Activated naive CD8-positive, alpha-beta T cell treated with anti-CD3 and anti-CD28 coated beads for 36 hours (primary cell): ENCODE data around the gene NOP14. TPM values are rescaled to one million over a fixed set of nuclear protein-coding genes. Genes with fewer than 3 reads are reported as not detected.
"Not testable (repeated sequence)": the region's sequence is repeated elsewhere in the genome, so short reads cannot be mapped to it uniquely, and the experiment has no call there.

Source experiments
- DNase-seq: peaks from one replicate; pipeline ENCODE4 v3.0.0; 2021
- H3K27ac Mint-ChIP-seq: one replicate; pipeline ENCODE4 v1.8.0; 2022; ENCODE audit warnings: mild to moderate bottlenecking, moderate library complexity, mixed read lengths
- H3K27me3 Mint-ChIP-seq: one replicate; pipeline ENCODE4 v1.8.0; 2022; ENCODE audit warnings: mild to moderate bottlenecking, mixed read lengths
- H3K36me3 Mint-ChIP-seq: one replicate; pipeline ENCODE4 v1.8.0; 2021; ENCODE audit warnings: mild to moderate bottlenecking, mixed read lengths
- H3K4me1 Mint-ChIP-seq: one replicate; pipeline ENCODE4 v1.8.0; 2021; ENCODE audit warnings: mixed read lengths
- H3K4me3 Mint-ChIP-seq: one replicate; pipeline ENCODE4 v1.8.0; 2022; ENCODE audit warnings: mild to moderate bottlenecking, moderate library complexity, mixed read lengths
- H3K9me3 Mint-ChIP-seq: one replicate; pipeline ENCODE4 v1.8.0; 2022; ENCODE audit warnings: mixed read lengths
- total RNA-seq, 2 experiments: library from RNA; stranded (reverse); gene quantifications; one replicate each; pipeline ENCODE4 v1.2.3, GENCODE V29; 2021

NOP14 gene
- total RNA-seq, 2 experiments from 2014 or later = 99.1 to 102 TPM

- no peak overlapping the region for H3K4me3 Mint-ChIP-seq
- no peak for DNase-seq
- H3K36me3 Mint-ChIP-seq = peaks cover 59% of the 10 kb centered on the region
- peak overlapping the region; percentile 56 for H3K27ac Mint-ChIP-seq
- peaks cover 2% of the 10 kb centered on the region for H3K9me3 Mint-ChIP-seq
- peaks cover 32% of the 10 kb centered on the region for H3K4me1 Mint-ChIP-seq
- H3K27me3 Mint-ChIP-seq = no peaks in the 10 kb centered on the region
Measured at GRCh38 chr4:2940267-2941137, 22.7 kb downstream of the NOP14 start.

DNA sequence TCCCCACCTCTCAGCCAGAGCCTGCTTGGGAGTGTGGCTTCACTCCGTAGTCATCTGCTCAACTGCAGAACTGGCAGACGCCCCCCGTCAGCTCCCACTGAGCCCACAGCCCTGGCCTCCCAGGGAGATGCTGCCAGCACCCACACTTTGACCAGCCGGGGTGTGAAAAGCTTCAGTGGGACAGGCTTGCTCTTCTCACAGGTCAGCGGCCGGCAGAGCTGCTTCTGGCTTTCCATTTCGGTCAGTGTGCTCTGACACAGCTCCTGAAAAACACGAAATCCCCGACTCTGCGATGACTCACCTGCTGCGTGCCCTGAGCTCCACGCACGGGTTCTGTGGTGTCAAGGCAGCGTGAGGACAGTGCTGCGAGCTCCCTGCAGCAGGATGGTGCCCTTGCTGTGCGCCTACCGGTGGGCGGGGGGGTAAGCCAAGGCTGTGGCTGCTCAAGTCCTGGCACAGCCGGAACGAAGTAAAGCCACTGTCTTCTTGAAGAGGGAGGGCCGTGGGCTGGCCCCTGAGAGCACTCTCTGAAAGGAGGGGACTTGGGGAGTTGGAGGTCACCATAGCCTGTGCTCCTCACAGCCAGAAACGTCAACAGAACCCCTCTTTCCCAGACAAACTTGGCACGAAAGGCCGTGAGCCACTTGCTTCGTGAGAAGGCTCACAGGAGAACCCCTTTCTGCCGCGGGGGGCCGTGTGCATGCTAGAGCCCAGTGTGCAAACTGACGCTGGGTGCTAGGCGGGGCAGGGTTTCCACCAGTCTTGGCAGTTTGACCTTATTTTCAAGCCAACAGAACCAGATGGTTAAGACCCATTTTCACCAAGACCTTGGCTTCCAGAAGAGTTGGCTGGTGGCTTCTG lies 23.6 kb downstream of the NOP14 start:
- Mint-ChIP-seq H3K27me3 (no peaks in the 10 kb centered on the region), H3K4me1 (peaks cover 32% of the 10 kb centered on the region), H3K4me3 (peak overlapping the region; percentile 15), H3K9me3 (peaks cover 2% of the 10 kb centered on the region), H3K27ac (peak overlapping the region; percentile 43), H3K36me3 (peaks cover 61% of the 10 kb centered on the region)
- no peak for DNase-seq

- Mint-ChIP-seq H3K36me3 (peaks cover 57% of the 10 kb centered on the region), H3K27me3 (no peaks in the 10 kb centered on the region), H3K4me1 (peaks cover 29% of the 10 kb centered on the region), H3K4me3 (peak overlapping the region; percentile 15), H3K9me3 (peaks cover 2% of the 10 kb centered on the region), H3K27ac (peak overlapping the region; percentile 43)
- no peak for DNase-seq
Measured at GRCh38 chr4:2938906-2939305, 24.3 kb downstream of the NOP14 start.

GRCh38 chr4:2938411-2938810 lies 24.8 kb downstream of the NOP14 start:
- not testable (repeated sequence) for H3K27me3 Mint-ChIP-seq, DNase-seq, H3K4me3 Mint-ChIP-seq, H3K9me3 Mint-ChIP-seq
- Mint-ChIP-seq H3K27ac (peak overlapping the region; percentile 60), H3K36me3 (peaks cover 57% of the 10 kb centered on the region), H3K4me1 (peaks cover 29% of the 10 kb centered on the region)

DNA sequence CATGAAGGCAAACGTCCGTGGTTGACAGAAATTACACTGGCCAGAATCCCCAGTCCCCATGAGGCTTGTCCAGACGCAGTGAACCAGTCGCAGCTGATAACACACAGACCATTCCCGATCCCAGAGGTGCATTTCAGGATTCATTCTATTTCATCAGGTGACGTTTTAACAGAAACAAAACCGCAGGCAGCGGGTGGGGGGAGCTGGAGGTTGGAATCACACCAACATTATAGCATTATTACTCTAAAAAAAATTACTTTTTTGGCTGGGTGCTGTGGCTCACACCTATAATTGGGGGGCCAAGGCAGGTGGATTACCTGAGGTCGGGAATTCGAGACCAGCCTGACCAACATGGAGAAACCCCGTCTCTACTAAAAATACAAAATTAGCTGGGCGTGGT lies 25.2 kb downstream of the NOP14 start:
- Mint-ChIP-seq H3K4me3 (no peak overlapping the region), H3K9me3 (peaks cover 2% of the 10 kb centered on the region), H3K27ac (peak overlapping the region; percentile 60), H3K27me3 (no peaks in the 10 kb centered on the region), H3K4me1 (peaks cover 32% of the 10 kb centered on the region), H3K36me3 (peaks cover 60% of the 10 kb centered on the region)
- DNase-seq = no peak

- no peak for DNase-seq
- Mint-ChIP-seq H3K27me3 (no peaks in the 10 kb centered on the region), H3K4me1 (peaks cover 34% of the 10 kb centered on the region), H3K9me3 (peaks cover 2% of the 10 kb centered on the region), H3K36me3 (peaks cover 59% of the 10 kb centered on the region), H3K4me3 (peak overlapping the region; percentile 91), H3K27ac (peak overlapping the region; percentile 88)
Measured at GRCh38 chr4:2937146-2937857, 25.9 kb downstream of the NOP14 start.

- Mint-ChIP-seq H3K9me3 (peaks cover 2% of the 10 kb centered on the region), H3K27ac (peak overlapping the region; percentile 88), H3K4me3 (peak overlapping the region; percentile 91), H3K36me3 (peaks cover 64% of the 10 kb centered on the region), H3K4me1 (peaks cover 34% of the 10 kb centered on the region), H3K27me3 (no peaks in the 10 kb centered on the region)
- peak; percentile 60 for DNase-seq
Measured at GRCh38 chr4:2936773-2937145, 26.4 kb downstream of the NOP14 start.

DNA sequence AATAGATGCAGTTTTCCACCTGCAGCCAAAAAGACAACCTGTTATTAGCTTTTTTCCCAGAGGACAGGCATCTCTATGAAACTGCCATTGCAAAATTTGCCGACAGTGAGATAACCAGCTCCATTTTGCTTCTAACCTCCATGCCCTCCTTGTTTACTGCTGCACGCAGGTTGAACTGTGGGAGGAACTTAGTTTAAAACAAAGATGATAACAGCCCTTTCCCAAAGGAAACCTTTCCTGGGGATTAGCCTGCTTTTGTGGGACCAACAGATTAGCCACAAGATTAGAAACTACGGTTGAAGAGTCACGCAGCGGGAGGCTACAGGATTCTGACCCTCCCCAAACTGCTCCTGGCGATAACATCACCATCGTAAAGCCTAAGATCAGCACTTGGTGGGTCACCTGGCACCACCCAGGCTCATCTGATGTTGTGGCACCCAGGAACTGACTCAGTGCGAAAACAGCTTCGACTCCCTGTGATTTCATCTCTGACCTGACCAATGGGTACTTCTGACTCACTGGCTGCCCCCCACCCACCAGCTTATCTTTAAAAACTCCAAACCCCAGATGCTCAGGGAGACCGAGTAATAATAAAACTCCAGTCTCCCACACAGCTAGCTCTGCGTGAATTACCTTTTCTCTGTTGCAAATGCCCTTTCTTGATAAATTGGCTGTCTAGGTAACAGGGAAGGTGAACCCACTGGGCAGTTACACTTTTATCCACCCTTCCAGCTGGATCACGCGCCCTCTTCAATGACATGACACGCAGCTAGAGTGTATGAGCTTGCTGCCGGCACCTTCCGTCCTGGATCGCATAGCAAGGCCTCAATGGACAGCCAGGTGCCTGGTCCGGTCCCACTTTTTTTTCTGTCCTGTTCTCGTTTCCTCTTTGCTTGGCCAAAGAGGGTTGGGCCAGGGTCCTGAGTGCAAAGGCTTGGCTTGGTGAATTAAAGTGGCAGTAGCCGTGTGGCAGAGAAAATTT lies 27.2 kb downstream of the NOP14 start:
- H3K27me3 Mint-ChIP-seq = no peaks in the 10 kb centered on the region
- H3K27ac Mint-ChIP-seq = peak overlapping the region; percentile 88
- peaks cover 34% of the 10 kb centered on the region for H3K4me1 Mint-ChIP-seq
- peaks cover 2% of the 10 kb centered on the region for H3K9me3 Mint-ChIP-seq
- H3K4me3 Mint-ChIP-seq = peak overlapping the region; percentile 91
- peaks cover 61% of the 10 kb centered on the region for H3K36me3 Mint-ChIP-seq
- DNase-seq = peak; percentile 77

DNA sequence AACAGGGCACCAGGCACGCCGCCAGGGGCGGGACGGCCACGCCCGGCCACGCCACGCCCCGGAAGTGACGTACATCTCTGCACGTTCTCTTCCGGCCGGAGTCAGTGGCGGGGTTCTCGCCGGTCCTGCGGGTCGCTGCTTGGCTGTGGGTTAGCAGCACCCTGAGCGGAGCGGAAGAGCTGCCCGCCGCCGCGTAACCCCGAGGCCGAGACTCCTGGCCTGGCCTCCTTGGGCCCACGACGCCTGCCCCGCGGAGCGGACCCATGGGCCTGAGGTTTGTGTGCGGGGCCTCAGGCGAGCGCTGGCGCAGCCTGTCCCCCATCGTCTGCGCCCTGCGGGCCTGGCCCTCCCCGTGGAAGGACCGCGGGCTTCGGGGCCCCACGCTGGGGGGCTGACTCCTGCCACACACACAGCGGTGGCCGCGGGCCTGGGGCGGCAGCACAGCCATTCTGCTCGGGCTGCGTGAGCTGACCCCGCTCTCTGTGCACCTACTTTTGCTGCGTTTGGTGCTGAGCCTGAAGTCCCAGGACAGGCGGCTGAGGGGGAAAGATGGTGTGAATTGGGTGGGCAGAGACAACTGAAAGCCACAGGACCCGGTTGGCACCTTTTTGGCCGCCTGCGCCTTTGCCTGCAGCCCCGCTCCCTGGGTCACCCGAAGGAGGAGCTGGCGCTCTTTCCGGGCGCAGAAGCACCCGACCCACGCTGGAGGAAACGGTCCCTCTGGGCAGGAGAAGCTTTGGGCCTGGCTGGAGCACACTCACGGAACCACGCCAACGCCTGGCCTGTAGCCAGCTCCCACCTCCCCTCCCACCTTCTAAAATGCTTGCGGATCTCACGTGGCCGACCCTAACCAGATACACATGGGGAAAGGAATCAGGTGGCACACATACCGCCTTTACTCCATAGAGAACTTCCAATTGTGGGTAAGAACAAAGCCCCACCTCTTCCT lies 28.1 kb downstream of the NOP14 start:
- Mint-ChIP-seq H3K27ac (peak overlapping the region; percentile 88), H3K9me3 (peaks cover 2% of the 10 kb centered on the region), H3K4me3 (peak overlapping the region; percentile 91), H3K36me3 (peaks cover 52% of the 10 kb centered on the region), H3K4me1 (peaks cover 34% of the 10 kb centered on the region), H3K27me3 (no peaks in the 10 kb centered on the region)
- DNase-seq = peak; percentile 97

GRCh38 chr4:2934077-2934812 lies 29.0 kb downstream of the NOP14 start:
- peaks cover 2% of the 10 kb centered on the region for H3K9me3 Mint-ChIP-seq
- peaks cover 45% of the 10 kb centered on the region for H3K36me3 Mint-ChIP-seq
- H3K27me3 Mint-ChIP-seq = no peaks in the 10 kb centered on the region
- H3K4me3 Mint-ChIP-seq = peak overlapping the region; percentile 92
- peak; percentile 54 for DNase-seq
- H3K27ac Mint-ChIP-seq = peak overlapping the region; percentile 67
- peaks cover 36% of the 10 kb centered on the region for H3K4me1 Mint-ChIP-seq

GRCh38 chr4:2933566-2934076 lies 29.6 kb downstream of the NOP14 start:
- H3K27me3 Mint-ChIP-seq = no peaks in the 10 kb centered on the region
- DNase-seq = no peak
- H3K36me3 Mint-ChIP-seq = peaks cover 42% of the 10 kb centered on the region
- peaks cover 36% of the 10 kb centered on the region for H3K4me1 Mint-ChIP-seq
- peak overlapping the region; percentile 97 for H3K27ac Mint-ChIP-seq
- H3K4me3 Mint-ChIP-seq = peak overlapping the region; percentile 92
- peaks cover 2% of the 10 kb centered on the region for H3K9me3 Mint-ChIP-seq

DNA sequence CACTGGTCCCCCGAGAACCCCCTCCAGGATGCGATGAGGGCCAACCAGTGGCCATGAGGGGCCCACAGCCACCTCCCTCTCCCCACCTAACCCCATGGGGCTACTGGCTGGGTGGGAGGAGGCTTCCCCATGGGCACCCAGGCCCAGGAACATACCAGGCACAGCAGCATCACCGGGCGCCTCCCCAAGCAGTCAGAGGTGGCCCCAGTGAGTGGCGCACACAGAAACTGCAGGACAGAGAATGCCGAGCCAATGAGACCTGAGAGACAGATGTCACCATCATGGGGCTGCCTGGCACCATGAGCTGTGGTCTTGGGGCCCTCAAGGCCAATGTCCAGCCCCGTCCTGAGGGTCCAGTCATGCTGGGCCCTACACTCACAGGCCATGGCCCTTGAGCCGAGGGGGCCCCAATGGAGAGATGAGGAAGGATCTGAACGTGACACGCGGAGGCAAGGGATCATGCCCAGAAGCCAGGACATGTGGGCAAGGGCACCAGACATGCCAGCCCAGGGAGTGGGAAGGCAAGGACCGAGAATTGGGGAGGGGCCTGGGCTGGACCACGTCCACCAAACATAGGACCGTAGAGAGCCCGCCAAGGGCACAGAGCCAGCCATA lies 30.1 kb downstream of the NOP14 start:
- DNase-seq = no peak
- no peaks in the 10 kb centered on the region for H3K27me3 Mint-ChIP-seq
- peak overlapping the region; percentile 92 for H3K4me3 Mint-ChIP-seq
- H3K27ac Mint-ChIP-seq = peak overlapping the region; percentile 97
- H3K4me1 Mint-ChIP-seq = peaks cover 35% of the 10 kb centered on the region
- peaks cover 43% of the 10 kb centered on the region for H3K36me3 Mint-ChIP-seq
- peaks cover 2% of the 10 kb centered on the region for H3K9me3 Mint-ChIP-seq
